Measurements from ENCODE around the gene ORC4.
A peak's percentile ranks its signal among the peaks of the same experiment; 100 is the strongest.
"Not testable (repeated sequence)": the region's sequence is repeated elsewhere in the genome, so short reads cannot be mapped to it uniquely, and the experiment has no call there.

The ORC4 gene

DNA sequence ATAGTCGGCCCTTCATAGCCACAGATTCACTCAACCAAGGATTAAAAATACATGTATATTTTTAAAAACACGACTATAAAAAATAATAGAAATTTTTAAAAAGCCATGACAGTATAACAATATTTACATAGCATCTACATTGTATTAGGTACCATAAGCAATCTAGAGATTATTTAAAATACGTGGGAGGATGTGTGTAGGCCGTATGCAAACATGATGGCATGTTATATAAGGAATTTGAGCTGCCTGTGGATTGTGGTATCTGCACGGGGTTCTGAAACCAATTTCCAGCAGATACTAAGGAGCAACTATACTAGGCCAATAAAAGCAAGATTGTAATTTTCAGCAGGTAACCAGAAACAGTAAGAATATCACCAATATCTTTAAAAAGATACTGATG, 5.9 kb downstream of the ORC4 start:
- DNase-seq = no peak

DNA sequence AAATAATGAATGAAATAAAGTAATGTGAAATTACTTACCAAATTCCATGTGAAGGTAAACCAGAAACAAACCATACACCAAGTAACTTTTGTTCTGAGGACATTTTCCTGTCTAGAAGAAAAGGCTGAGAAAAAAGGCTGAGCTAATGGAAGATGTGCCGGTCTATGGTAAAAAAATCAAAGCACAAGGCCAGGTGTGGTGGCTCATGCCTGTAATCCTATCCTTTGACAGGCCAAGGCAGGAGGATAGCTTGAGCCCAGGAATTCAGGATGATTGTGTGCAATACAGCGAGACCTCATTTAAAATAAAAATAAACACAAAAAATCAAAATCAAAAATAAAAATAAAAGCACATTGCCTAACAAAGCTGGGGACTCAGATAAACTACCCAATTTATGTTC, 6.7 kb downstream of the ORC4 start:
- DNase-seq = no peak

DNA sequence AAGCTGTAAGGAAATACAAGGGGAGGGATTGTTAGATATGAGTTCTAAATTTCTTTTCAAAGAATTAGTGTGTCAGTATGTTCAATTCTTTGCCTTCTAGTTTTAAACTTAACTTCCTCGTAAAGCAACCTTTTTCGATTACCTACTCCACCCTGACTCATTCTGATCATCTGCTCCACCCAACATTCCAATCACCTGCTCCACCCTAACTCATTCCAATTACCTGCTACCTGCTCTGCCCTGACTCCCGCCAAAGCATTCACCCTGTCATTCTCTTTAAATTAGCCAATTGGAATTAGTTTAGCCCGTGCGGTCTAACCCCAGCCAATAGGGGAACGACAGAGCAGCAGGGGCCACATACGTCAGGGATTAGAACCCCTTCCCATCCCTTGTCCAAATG, 12.1 kb downstream of the ORC4 start:
- not testable (repeated sequence) for DNase-seq

DNA sequence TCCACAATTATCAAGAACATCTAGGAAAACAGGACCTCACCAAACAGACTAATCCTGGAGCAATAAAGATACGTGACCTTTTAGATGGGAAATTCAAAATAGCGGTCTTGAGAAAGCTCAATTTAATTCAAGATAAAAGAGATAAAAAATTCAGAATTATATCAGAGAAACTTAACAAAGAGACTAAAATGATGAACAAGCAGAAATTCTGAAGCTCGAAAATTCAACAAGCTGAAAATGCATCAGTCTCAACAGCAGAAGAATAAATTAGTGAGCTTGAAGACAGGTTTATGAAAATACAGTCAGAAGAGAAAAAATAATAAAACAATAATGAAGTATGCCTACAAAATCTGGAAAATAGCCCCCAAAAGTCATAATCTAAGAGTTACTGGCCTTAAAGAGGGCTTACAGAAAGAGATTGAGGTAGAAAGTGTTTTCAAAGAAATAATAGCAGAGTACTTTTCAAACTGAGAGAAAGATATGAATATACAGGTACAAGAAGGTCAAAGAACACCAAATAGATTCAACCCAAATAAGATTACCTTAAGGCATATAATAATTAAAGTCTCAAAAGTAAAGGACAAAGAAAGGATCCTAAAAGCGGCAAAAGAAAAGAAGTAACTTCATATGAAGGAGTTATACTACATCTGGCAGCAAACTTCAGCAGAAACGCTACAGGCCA, 13.2 kb downstream of the ORC4 start:
- DNase-seq = no peak

DNA sequence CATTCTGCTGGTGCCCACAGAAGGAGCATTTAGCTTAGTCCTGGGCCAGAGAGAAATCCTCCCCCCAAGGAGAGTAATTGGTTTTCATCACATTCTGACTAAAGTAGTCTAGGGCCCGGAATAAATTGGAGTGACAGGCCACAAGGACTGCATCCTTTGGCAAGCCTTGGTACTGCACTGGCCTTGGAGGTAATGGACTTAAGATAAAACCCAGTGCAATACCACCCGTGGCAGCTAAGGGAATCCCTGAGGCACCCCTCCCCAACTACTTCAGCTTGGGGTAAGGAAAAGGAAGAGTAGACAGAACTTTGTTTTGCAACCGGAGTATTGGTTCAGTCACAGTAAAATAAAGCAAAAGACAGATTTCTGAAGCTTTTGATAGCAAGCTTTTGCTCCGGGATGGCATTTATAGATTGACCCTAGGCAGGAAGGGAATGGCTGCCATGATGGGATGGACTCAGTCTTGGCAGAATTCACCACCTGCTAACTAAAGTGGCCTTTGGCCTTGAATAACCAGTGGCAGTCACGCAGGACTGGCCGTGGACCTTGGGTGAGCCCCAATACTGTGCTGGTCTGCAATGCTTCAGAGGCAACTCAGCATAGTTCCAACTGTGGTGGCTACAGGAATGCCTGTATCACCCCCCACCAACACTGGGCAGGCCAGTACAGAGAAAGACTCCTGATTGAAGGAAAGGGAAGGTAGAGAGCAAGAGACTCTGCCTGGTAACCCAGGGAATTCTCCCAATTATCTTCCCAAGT, 14.1 kb downstream of the ORC4 start:
- no peak for DNase-seq

DNA sequence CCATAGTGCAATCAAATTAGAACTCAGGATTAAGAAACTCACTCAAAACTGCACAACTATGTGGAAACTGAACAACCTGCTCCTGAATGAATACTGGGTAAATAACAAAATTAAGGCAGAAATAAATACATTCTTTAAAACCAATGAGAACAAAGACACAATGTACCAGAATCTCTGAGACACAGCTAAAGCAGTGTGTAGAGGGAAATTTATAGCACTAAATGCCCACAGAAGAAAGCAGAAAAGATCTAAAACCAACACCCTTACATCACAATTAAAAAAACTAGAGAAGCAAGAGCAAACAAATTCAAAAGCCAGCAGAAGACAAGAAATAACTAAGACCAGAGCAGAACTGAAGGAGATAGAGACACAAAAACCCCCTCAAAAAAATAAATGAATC, 18.1 kb downstream of the ORC4 start:
- not testable (repeated sequence) for DNase-seq

DNA sequence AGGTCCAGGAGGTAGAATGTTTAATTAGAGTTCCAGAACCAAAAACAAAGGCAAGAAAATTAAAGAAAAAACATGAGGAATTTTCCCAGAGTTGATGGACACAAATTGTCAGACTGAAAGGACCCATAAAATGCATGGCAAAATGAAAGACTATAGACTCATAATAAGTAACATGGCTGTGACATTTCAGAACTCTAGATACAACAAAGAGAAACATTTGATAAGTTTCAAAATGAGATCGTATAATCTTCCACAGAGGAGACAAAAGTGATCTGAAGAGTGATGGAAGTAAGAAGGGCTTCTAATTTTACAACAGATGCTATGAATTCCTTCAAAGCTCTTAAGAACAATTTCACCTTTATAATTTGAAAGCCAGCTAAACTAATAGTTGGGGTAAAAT, 20.4 kb downstream of the ORC4 start:
- no peak for DNase-seq

DNA sequence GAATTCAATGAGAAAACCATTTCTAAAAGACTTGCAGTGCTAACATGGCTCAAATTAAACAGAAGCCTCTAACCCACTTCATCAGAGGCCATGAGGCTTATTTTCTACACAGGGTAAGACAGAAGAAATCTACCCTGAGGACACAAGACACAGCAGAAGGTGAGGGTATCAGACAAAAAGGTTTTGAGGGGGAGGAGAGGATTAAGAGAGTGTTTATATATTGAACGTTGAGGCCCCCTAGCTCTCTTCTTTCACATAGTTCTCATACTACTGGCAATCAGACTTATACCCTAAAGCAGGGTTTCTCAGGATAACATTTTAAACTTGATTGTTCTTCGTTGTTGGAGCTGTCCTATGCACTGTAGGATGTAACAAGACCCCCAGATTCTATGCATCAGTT, 21.4 kb downstream of the ORC4 start:
- no peak for DNase-seq

DNA sequence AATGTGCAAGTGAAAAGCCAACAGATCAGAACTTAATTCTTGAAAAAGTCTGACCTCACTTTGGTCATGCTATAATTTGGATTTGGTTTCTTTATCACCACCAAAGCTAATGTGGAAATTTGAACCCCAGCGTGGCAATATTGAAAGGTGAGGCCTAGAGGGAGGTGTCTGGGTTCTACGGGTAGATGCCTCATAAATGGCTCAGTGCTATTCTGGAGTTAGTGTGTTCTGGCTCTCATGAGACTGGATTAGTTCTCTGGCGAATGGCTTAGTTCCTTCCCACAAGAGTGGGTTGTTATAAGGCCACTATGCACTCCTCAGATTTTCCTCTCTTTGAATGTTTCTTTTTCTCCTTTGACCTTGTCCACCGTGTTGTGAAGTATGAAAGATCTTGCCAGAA, 22.3 kb downstream of the ORC4 start:
- no peak for DNase-seq

DNA sequence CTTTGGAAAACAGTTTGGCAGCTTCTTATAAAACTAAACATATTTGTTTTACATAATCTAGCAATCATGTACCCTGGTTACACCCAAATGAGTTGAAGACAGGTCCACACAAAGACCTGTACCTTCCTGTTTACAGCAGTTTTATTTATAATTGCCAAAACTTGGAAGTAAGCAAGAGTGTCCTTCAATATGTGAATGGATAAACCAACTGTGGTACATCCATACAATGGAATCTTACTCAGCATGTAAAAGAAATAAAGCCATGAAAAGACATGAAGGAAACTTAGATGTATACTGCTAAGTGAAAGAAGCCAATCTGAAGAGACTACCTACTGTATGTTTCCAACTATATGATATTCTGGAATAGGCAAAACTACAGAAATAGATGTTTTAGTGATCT, 23.7 kb downstream of the ORC4 start:
- no peak for DNase-seq

DNA sequence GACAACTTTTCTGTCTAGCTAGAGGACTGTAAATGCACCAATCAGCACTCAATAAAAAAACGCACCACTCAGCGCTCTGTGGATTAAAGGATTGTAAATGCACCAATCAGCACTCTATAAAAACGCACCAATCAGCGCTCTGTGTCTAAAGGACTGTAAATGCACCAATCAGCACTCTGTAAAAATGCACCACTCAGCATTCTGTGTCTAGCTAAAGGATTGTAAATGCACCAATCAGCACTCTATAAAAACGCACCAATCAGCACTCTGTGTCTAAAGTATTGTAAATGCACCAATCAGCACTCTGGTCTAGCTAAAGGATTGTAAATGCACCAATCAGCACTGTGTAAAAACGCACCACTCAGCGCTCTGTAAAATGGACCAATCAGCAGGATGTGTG, 25.6 kb downstream of the ORC4 start:
- not testable (repeated sequence) for DNase-seq

DNA sequence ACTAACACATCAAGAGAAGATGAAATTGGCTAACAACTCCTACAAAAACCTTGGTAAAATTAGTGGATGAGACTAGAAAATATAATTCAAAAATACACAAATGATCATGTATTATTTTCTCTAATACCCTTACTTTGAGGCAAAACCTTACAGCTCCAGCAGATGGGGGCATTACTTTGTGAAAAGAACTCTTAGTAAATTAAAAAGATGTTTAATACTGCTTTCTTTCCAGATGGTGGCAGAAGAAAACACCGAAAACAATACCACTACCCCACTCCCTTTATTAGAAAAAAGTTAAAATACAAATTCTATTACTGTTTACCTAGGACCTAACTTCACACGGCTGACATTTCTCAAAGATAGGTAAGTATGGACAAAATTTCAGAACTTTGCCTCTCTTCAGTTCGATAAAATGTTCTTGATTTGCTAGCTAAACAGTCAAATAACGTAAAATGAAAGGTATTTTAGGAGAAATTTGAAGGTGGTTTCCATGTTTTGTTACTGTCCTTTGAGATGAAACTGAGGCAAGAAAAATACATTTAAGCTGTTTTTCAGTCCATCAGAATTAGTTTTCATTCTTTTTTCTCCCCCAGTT, 30.6 kb downstream of the ORC4 start:
- peak in 2 of 51 donors; percentile 1 to 25 for DNase-seq

DNA sequence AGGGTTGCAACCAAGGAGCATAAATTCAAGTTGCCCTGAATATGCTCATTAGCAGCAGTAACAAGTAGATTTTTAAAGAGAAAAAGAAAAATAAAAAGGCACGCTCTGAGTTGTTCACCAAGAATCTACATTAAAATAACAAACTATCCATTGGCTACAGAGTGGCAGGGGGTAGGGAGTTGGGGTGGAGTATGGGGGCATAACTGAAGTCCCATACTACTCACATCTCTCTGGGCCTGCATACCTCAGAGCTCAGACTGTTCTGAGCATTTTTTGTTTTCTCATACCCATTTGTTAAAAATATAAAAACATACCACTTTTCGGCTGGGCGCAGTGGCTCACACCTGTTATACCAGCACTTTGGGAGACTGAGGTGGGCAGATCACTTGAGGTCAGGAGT, 31.4 kb downstream of the ORC4 start:
- no peak for DNase-seq

DNA sequence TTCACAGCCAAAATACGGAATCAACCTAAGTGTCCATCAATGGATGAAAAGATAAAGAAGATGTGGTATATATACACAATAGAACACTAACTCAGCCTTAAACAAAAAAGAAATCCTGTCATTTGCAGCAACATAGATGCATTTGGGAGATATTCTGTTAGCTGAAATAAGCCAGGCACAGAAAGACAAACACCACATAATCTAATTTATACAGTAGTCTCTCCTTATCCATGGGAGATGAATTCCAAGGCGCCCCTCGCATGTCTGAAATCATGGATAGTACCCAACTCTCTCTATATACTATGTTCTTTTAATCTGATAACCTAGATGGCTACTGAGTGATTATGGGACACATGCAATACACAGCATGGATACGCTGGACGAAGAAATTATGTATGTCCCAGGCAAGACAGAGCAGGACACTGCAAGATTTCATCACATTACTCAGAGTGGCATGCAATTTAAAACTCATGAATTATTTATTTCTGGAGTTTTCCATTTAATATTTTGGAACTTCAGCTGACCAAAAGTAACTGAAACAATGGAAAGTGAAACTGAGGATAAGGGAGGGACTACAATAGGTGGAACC, 39.5 kb downstream of the ORC4 start:
- DNase-seq = no peak

DNA sequence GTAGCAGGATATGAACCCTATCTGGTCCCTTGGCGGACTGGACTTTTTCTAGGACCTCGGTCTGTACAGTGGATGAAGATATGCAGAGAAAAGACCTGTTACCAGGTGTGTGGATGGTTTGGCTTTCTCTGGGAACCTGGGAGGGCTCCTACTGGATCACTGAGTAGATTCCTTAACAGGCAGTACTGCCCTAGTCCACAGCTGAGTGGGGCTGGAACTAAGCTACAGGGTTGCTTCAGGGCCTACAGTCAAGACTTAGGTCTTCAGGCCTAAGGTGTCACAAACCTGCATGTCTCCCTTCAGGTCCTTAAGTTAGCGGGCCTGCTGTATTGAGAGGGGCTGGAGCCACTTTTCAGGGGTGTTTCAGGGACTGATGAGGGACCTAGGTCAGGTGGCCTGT, 42.9 kb downstream of the ORC4 start:
- no peak for DNase-seq

DNA sequence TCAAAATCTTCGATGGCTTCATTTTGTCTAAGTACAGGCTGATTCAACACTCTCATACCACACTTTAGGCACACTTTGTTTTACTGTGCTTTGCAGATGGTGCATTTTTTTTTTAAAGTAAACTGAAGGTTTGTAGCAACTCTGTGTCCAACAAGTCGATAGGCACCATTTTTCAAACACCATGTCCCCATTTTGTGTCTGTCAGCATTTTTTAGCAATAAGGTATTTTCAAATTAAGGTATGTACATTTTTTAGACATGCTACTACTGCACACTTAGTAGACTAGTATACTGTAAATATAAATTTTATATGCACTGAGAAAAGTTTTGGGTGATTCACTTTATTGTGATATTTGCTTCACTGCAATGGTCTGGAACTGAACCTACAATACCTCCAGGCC, 44.4 kb downstream of the ORC4 start:
- DNase-seq = no peak

DNA sequence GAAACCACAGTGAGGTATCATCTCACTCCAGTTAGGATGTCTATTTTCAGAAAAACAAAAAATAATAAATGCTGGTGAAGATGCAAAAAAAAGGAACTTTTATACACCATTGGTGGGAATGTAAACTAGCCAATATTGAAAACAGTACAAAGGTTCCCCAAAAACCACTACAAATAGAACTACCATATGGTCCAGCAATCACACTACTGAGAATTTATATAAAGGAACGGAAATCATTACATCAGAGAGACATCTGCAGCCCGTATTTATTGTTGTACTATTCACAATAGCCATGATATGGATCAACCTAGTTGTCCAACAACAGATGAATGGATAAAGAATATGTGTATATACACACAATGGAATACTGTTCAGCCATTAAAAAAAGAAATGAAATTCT, 52.0 kb downstream of the ORC4 start:
- DNase-seq = no peak

DNA sequence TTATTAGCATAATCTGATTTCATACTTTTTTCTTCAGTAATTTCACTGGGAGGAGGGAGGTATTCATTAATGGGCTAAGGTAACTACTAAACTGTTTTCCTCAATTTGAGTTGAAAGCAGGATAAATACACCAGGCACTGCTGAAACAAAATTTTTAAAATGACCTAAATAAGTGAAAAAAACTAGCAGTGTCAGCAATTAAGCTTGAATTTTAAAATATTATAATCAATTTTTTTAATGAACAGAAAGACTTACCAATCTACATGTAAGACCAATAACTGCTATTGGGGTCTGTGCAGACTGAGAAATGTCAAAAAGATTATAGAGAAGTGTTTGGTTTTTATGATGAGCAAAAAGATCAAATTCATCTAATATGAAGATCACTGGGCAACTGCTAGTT, 68.4 kb downstream of the ORC4 start:
- no peak for DNase-seq

DNA sequence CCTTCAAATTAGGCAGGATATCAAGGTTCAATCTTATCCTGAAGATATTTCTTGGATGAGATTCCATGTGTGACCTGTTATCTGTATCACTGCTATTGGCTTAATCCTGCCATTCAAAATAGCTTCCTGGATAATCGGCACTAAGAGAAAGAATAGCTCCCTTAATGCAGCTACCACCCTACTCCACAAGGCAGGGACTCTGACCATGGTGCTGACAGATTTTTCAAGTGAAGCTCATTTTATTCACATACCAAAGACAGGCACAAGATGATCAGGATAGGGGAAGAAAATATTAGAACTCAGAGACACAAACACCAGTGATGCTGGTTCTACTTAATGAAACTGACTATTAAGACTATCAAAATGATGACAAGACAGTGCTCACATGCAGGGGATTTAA, 74.9 kb downstream of the ORC4 start:
- DNase-seq = no peak

DNA sequence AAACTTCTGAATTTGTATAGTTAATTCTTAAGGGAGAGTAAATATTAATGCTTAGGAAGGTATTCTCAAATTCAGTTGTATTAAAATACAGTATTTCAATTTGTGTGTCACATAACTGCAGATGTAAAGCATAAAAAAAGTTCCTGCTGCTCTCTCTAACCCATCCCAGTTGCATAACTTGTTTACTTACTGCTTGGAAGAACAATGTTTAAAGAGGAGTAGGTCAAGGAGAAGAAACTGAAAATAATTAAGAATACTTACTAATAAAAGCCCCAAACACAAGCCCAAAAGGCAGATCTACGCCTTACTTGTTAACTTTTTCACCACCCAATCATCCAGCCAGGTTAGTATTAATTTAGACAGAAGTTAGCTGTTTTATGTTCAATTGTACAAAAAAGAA, 81.2 kb downstream of the ORC4 start:
- DNase-seq = no peak

DNA sequence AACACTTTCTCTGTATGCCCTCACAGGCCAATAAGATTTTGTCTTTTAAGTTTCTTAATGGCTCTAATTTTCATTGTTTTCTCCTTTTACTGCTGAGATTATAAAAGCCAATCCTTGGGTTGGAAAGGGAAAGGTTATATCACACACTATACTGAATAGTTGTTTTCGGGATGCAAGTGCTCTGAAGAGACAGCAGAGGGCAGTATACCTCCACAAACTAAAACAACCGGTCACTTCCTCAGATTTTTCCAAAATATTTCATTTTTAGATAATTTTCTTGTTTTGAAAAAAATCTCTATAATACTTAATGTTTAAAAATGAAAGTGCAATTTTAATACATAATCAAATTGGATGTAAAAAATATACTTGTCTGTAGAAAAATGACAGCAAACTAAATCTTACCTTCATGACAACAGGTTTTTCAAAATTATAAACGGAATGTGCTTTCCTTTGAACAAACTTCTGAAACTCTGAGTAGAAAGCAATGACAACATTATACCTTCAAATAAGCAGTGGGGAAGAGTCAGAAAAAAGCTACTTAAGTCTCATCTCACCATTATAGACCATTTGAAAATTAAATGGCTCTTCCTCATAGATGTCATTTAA, 82.7 kb downstream of the ORC4 start:
- DNase-seq = peak in 1 of 51 donors; percentile 8
